Keratinocyte (primary cell): Measurements from ENCODE around the gene POLD1.

Source experiments
- EZH2 ChIP-seq: IDR thresholded peaks from one replicate; pipeline ENCODE4 v1.6.1; 2012; ENCODE audit warnings: inconsistent platforms, mild to moderate bottlenecking, low read length, moderate library complexity
- TF ChIP-seq, protein P1 (sequence below), 3 experiments: IDR thresholded peaks in 1 of 3; conservative IDR thresholded peaks in 1 of 3; optimal IDR thresholded peaks in 1 of 3; 2 replicates in 2 of 3; 3 replicates in 1 of 3; pipeline versions ENCODE3 to v1.5.1; 2011; ENCODE audit warnings: low read length in 3 of 3, mild to moderate bottlenecking in 3 of 3, moderate library complexity in 2 of 3, control low read depth in 1 of 3, inconsistent platforms in 1 of 3; ENCODE audit not compliant: insufficient read depth in 2 of 3; ENCODE audit errors: extremely low read depth in 1 of 3

DNA sequence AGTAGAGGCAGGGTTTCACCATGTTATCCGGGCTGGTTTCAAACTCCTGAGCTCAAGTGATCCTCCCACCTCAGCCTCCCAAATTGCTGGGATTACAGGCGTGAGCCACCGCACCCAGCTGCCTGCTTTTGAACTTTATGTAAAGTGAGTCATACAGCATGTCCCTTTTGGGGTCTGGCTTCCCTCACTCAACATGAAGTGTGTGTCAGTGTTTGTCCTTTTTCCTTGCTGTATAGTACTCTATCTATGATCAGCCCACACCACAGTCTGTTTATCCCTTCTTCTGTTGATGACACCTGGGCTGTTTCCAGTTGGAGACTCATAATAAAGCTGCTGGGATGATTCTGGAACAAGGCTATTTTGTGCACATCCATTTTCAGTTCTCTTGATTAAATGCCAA lies 36.7 kb downstream of the POLD1 start:
- TF ChIP-seq, protein P1, sequence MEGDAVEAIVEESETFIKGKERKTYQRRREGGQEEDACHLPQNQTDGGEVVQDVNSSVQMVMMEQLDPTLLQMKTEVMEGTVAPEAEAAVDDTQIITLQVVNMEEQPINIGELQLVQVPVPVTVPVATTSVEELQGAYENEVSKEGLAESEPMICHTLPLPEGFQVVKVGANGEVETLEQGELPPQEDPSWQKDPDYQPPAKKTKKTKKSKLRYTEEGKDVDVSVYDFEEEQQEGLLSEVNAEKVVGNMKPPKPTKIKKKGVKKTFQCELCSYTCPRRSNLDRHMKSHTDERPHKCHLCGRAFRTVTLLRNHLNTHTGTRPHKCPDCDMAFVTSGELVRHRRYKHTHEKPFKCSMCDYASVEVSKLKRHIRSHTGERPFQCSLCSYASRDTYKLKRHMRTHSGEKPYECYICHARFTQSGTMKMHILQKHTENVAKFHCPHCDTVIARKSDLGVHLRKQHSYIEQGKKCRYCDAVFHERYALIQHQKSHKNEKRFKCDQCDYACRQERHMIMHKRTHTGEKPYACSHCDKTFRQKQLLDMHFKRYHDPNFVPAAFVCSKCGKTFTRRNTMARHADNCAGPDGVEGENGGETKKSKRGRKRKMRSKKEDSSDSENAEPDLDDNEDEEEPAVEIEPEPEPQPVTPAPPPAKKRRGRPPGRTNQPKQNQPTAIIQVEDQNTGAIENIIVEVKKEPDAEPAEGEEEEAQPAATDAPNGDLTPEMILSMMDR (optimal IDR thresholded peaks at IDR 0.05 in 1 of 3, IDR thresholded peaks at IDR 0.05 in 1 of 3, conservative IDR thresholded peaks at IDR 0.05 in 1 of 3; ENCODE audit: extremely low read depth in 1 of 3, insufficient read depth in 2 of 3, low read length in 3 of 3): no peak
- TF ChIP-seq EZH2: no peak
